Muscle of leg (tissue), 11 donors: ENCODE data around the gene TMEM128. TPM values are rescaled to one million over a fixed set of nuclear protein-coding genes. Genes with fewer than 3 reads are reported as not detected.
"Not testable (repeated sequence)": the region's sequence is repeated elsewhere in the genome, so short reads cannot be mapped to it uniquely, and the experiment has no call there.

Experiments used
- DNase-seq: peaks from one replicate; pipeline ENCODE4 v3.0.0; 2013
- H3K27ac ChIP-seq: one replicate; pipeline ENCODE4 v1.5.1; 2013; ENCODE audit warnings: mild to moderate bottlenecking, low read length, control low read depth
- H3K27me3 ChIP-seq: one replicate; pipeline ENCODE4 v1.6.1; 2013; ENCODE audit warnings: low read length; ENCODE audit not compliant: control insufficient read depth, insufficient read depth
- H3K36me3 ChIP-seq: one replicate; pipeline ENCODE4 v1.6.1; 2013; ENCODE audit warnings: low read length; ENCODE audit not compliant: control insufficient read depth, insufficient read depth
- H3K4me1 ChIP-seq: one replicate; pipeline ENCODE4 v1.6.1; 2013; ENCODE audit warnings: low read length; ENCODE audit not compliant: control insufficient read depth, insufficient read depth
- H3K4me3 ChIP-seq: one replicate; pipeline ENCODE4 v1.5.1; 2013; ENCODE audit warnings: low read length, control low read depth
- H3K9me3 ChIP-seq: replicated peaks from 2 replicates; pipeline ENCODE4 v1.6.1; 2013; ENCODE audit warnings: low read depth, low read length; ENCODE audit not compliant: control insufficient read depth
- WGBS: methylation state at CpG from one replicate; pipeline ENCODE4 v1.1.5; 2013; ENCODE audit warnings: missing lambda C conversion rate; ENCODE audit not compliant: insufficient coverage; 5-methylcytosine and 5-hydroxymethylcytosine counted together
- polyA plus RNA-seq, 8 donors: library from polyadenylated mRNA; unstranded; fragments of 120-200 nt; gene quantifications; one replicate each; pipeline versions ENCODE4 v1.2.1 to v1.2.3, GENCODE V29; 2013; ENCODE audit warnings: inconsistent platforms in 1 of 8, low replicate concordance in 1 of 8; ENCODE audit not compliant: insufficient read length in 8 of 8, insufficient read depth in 1 of 8
- total RNA-seq: library from RNA; stranded (reverse); fragments of 120-200 nt; gene quantifications from one replicate; pipeline ENCODE4 v1.2.4, GENCODE V29; 2013

TMEM128 gene
- total and polyA plus RNA-seq, 9 donors = 17.2 to 24.7 (median 19.8) TPM

DNA sequence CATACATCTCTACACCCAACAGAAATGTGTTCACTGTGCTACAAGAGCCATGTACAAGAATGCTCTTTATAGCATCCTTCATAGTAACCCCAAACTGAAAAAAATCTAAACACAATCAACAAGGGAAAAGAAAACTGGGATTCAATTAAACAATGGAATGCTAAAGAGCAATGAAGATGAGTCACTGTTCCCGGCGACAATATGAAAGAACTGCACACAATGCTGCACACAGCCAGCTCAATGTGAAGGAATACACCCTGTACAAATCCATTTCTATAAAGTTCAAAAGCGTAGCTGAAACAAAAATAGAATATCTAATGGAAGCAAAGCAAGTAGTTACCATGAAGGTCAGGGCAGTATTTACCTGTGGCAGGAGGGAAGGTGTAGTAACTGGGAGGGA, 8.5 kb downstream of the TMEM128 start:
- no CpG with 5 or more reads among the region's 3 CpGs for WGBS
- H3K36me3 ChIP-seq = peaks cover 43% of the 10 kb centered on the region
- H3K27me3 ChIP-seq, H3K4me3 ChIP-seq, H3K9me3 ChIP-seq, DNase-seq, H3K4me1 ChIP-seq, H3K27ac ChIP-seq: not testable (repeated sequence)

DNA sequence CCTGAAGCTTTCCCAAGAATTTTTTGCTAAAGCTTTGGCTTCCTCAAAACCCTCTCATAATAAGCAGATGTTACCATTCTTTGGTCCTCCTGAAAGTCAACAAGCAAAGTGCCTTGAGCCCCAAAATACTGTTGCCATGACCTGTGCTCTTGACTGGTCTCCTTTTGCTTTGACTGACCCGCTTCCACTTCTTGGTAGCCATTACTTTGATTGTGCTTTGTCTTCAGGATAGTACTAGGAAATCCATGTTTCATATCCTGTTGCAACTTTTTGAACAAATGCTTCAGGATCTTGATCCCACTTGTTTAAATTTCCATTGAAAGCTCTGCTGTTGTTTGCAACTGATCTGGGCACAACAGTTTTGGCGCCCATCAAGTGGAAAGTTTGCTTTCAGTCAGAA, 14.4 kb downstream of the TMEM128 start:
- 100% methylated on average over 2 of the region's 2 CpGs for WGBS
- Histone ChIP-seq H3K4me3 (no peak overlapping the region), H3K36me3 (peaks cover 6% of the 10 kb centered on the region), H3K27me3 (peaks cover 15% of the 10 kb centered on the region), H3K9me3 (peaks cover 9% of the 10 kb centered on the region), H3K4me1 (no peaks in the 10 kb centered on the region), H3K27ac (no peak overlapping the region)
- DNase-seq = no peak

DNA sequence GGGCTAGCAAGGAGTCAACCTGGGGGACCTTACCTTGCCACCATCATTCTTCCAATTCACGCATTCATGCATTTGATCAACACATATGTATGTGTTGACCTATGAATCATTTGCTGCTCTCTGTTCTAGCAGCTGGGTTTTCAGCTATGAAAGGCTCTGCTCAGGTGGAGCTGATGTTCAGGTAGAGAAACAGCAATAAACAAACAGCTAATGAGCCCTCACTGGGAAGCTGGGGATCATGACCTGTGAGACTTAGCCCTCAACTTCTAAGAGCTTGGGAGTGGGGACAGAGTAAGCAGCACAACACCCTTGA, 19.7 kb downstream of the TMEM128 start:
- no CpG with 5 or more reads among the region's 1 CpG for WGBS
- Histone ChIP-seq H3K27me3 (peaks cover 56% of the 10 kb centered on the region), H3K36me3 (no peaks in the 10 kb centered on the region), H3K27ac (no peak overlapping the region), H3K4me1 (no peaks in the 10 kb centered on the region), H3K4me3 (no peak overlapping the region), H3K9me3 (peaks cover 3% of the 10 kb centered on the region)
- no peak for DNase-seq

DNA sequence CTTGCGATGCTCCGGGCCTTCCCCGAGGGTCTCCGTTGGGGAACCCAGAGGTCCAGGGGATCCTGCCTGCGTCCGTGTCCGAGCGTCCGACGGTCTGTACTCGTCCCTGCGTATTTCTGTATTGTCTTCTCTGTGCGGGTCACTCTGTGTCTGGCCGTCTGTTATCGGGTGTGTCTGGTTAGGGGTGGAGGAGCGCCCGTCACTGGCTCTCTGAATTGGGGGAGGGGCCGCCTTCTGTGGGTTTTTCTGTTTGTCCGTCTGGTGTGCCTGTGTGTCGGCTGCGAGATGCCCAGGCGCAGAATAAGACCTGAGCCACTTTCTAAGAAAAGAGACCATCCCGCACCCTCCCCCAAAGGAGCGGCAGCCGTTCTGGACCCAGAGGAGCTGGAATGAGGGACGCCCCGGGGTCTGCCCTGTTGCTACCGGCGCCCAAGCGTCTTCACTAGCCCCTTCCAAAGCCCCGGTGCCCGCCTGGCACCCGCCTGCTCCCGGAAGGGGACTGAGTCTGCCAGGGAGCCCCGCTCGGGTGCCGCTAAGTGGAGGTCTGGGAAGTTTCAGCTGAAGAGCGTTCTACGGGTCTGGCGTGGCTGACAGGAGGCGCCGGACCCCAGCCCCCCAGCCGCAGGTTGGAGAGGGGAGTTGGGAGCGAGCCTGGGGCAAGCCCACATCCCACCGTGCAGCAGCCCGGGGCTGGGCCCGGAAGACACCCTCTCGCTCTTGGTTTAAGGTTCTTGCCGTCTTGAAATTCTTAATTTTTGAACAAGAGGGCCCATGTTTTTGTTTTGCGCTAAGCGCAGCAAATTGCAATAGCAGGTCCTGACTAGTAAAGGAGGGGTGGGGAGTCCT, 20.3 kb downstream of the TMEM128 start:
- peaks cover 57% of the 10 kb centered on the region for H3K27me3 ChIP-seq
- no peak overlapping the region for H3K4me3 ChIP-seq
- 2% methylated on average over 29 of the region's 51 CpGs for WGBS
- DNase-seq = no peak
- peaks cover under 1% of the 10 kb centered on the region for H3K9me3 ChIP-seq
- no peak overlapping the region for H3K27ac ChIP-seq
- H3K36me3 ChIP-seq = no peaks in the 10 kb centered on the region
- H3K4me1 ChIP-seq = no peaks in the 10 kb centered on the region

DNA sequence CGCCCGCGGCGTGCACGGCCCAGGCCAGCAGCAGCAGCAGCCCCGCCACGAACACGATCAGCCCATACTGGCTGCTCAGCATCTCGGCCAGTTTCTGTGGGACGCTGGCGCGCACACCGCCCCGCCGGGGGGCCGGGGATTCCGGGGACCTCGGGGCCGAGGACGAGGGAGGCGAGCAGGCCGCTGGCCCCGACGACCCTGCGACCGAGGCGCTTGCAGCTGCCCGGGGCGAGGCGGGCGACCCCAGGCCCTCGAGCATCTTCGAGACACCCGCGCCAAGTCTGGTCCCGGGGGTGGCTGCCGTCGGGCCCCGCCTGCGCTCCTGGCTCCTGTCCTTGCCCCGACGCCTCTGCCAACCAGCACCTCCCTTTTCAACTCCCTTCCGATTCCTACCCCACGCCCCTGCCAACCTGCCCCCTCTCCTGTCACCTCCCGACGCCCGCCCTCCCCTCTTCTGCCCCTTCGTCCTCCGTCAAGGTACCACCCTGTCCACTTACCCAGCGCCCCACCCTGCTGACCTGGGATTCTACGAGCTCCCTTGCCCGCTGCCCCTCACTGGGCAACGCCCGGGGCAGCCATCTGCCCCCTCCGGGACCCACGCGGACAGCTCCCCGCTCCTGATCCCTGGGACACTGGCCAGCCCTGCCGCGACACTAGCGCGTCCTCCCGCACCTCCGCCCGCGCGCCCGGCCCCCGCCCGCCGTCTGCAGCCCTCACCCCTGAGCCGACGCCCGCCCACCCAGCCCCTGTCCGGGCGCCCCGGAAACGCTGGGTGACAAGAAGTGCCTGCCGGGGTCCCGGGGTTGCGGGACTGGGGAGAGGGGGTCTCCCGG, 21.2 kb downstream of the TMEM128 start, which contains the start of gene OTOP1:
Gene OTOP1, minus strand, starts transcription at position 324 of the 833 bp plus-strand sequence. Its CDS starts 65 bp downstream, at position 259.
- H3K27ac ChIP-seq = no peak within 1 kb of the TSS
- WGBS = 7% methylated on average over 67 of the region's 82 CpGs
- H3K36me3 ChIP-seq = no peaks in the 10 kb centered on the region
- peaks cover 62% of the 10 kb centered on the region for H3K27me3 ChIP-seq
- no peak for DNase-seq
- H3K4me1 ChIP-seq = no peaks in the 10 kb centered on the region
- no peak within 1 kb of the TSS for H3K4me3 ChIP-seq
- no peaks in the 10 kb centered on the region for H3K9me3 ChIP-seq

DNA sequence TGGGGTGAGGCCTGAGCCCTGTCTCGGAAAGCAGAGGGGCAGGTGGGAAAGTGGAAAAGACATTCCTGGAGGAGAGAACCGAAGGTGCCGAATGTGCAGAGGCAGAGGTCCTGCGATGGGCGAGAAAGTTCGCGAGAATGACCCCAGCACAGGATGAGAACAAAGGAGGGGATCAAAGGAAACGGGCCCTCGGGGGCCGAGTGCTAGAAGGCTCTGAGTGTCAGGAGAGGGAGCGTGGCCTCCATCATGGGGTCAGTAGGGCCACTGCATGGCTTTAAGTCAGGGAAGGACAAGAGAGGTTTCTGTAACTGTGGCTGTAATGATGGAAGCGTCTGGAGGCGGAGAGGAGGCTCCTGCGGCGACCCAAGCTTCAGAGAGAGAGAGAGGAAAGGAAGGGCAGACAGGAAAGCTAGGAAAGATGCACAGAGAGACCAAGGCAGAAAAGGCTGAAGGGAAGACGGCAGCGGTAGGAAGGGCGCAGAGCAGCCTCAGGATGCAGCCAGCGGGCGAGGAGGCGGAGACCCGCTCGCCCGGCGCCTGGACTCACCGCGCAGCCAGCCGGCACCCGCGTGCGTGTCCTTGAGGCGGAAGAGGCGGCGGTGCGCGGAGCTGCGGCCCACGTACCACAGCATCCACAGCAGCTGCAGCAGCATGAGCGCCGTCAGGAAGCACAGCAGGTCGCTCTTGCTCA, 22.0 kb downstream of the TMEM128 start:
- Histone ChIP-seq H3K36me3 (no peaks in the 10 kb centered on the region), H3K27ac (no peak overlapping the region), H3K27me3 (peaks cover 64% of the 10 kb centered on the region), H3K4me3 (no peak overlapping the region), H3K4me1 (no peaks in the 10 kb centered on the region), H3K9me3 (no peaks in the 10 kb centered on the region)
- WGBS = 10% methylated on average over 39 of the region's 41 CpGs
- no peak for DNase-seq

DNA sequence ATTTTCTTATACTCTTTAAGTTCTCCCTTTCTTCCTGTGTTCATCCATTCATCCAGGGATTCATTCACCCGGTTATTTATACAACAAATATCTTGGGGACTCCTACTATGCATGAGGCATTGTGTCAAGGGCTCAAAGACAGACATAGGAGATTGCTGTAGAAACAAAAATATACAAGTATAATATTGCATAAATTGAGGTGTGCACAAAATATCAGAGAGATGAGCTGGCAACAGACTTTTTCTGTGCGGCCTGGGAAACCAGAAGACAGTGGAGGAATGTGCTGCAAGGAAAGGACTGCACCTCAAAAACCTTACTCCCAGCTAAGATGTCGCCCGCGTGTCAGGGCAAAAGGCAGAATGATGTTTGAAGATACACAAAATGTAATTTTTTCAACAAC, 30.9 kb downstream of the TMEM128 start:
- H3K9me3 ChIP-seq = no peaks in the 10 kb centered on the region
- peaks cover 2% of the 10 kb centered on the region for H3K27me3 ChIP-seq
- no peaks in the 10 kb centered on the region for H3K4me1 ChIP-seq
- no peak for DNase-seq
- H3K27ac ChIP-seq = no peak overlapping the region
- no peak overlapping the region for H3K4me3 ChIP-seq
- no peaks in the 10 kb centered on the region for H3K36me3 ChIP-seq
- no CpG with 5 or more reads among the region's 5 CpGs for WGBS

DNA sequence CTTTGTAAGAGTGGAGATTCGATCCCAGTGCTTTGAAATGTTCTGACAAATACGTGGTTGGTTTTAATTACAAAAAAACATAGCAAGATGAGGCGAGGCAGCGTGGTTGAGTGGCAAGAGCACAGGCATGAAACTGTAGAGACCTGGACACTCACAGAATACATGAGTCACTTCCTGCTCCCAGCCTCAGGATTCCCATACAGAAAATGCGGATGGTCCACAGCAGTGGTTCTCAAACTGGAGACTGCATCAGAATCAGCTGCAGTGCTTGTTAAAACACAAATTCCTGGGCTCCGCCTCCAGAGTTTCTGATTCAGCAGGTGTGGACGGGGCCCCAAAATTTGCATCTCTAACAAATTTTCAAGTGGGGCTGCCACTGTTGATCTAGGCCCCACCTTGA, 31.4 kb downstream of the TMEM128 start:
- Histone ChIP-seq H3K4me1 (no peaks in the 10 kb centered on the region), H3K9me3 (no peaks in the 10 kb centered on the region), H3K4me3 (no peak overlapping the region), H3K36me3 (no peaks in the 10 kb centered on the region), H3K27ac (no peak overlapping the region), H3K27me3 (peaks cover 2% of the 10 kb centered on the region)
- WGBS = 75% methylated on average over 5 of the region's 7 CpGs
- DNase-seq = no peak

DNA sequence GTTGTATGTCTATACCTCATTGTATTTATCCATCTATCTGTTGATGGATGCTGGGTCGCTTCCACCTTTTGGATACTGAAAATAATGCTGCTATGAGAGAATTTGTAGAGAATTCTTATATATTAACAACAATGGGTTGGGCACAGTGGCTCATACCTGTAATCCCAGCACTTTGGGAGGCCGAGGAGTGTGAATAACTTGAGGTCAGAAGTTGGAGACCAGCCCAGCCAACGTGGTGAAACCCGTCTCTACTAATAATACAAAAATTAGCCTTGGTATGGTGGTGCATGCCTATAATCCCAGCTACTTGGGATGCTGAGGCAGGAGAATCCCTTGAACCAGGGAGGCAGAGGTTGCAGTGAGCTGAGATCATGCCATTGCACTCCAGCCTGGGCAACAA, 34.3 kb downstream of the TMEM128 start:
- H3K4me1 ChIP-seq, H3K9me3 ChIP-seq, H3K27ac ChIP-seq, H3K27me3 ChIP-seq, DNase-seq, H3K4me3 ChIP-seq, H3K36me3 ChIP-seq: not testable (repeated sequence)
- no CpG with 5 or more reads among the region's 4 CpGs for WGBS

DNA sequence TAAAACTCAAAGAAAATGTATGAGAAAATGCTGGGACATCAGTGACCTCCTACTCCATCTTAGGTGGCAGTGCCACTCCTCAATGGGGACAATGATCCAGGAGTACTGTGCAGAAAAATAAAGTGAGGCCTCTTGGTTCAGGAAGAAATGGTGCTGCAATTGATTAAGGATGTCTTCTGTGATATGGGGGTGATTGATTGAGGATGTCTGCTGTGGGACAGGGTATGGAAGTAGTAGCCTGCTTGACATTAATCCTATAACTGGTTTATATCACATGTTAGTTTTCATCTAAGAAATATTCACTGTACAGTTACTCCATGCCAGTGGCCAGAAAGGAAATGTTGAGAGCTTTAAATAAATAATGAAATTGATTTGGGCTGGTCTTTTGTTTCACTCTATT, 41.8 kb downstream of the TMEM128 start:
- no peak for DNase-seq
- no peaks in the 10 kb centered on the region for H3K36me3 ChIP-seq
- H3K9me3 ChIP-seq = no peaks in the 10 kb centered on the region
- peaks cover 5% of the 10 kb centered on the region for H3K27me3 ChIP-seq
- no peak overlapping the region for H3K27ac ChIP-seq
- no peak overlapping the region for H3K4me3 ChIP-seq
- no peaks in the 10 kb centered on the region for H3K4me1 ChIP-seq
